Calu3 (cell line): Measurements from ENCODE around the gene MSH4. TPM values are rescaled to one million over a fixed set of nuclear protein-coding genes. Genes with fewer than 3 reads are reported as not detected.
A peak's percentile ranks its signal among the peaks of the same experiment; 100 is the strongest.

Experiments used
- BruUV-seq: library from RNA; stranded (reverse); fragments of 400-500 nt; replicated peaks from 2 replicates; lab custom pipeline; 2021; lab: Mats Ljungman, UMichigan
- CTCF ChIA-PET: fragments of 300-600 bp; sonication (Branson Sonifier 250); formaldehyde crosslinking; loops from one replicate; lab custom pipeline; 2022; ENCODE audit warnings: antibody characterized with exemption; lab: Charles Lee
- DNase-seq: peaks from one replicate; pipeline ENCODE4 v3.0.0; 2022
- H3K27ac Mint-ChIP-seq: one replicate; pipeline ENCODE4 v1.8.0; 2022; ENCODE audit warnings: mixed read lengths; ENCODE audit not compliant: unreplicated experiment
- H3K27me3 Mint-ChIP-seq: one replicate; pipeline ENCODE4 v1.8.0; 2022; ENCODE audit warnings: mixed read lengths; ENCODE audit not compliant: unreplicated experiment
- H3K36me3 Mint-ChIP-seq: one replicate; pipeline ENCODE4 v1.8.0; 2022; ENCODE audit warnings: mild to moderate bottlenecking, moderate library complexity, mixed read lengths; ENCODE audit not compliant: insufficient read depth, unreplicated experiment
- H3K4me1 Mint-ChIP-seq: one replicate; pipeline ENCODE4 v1.8.0; 2022; ENCODE audit warnings: mild to moderate bottlenecking, low read depth, mixed read lengths; ENCODE audit not compliant: unreplicated experiment
- H3K4me3 Mint-ChIP-seq: one replicate; pipeline ENCODE4 v1.8.0; 2022; ENCODE audit warnings: mild to moderate bottlenecking, low read depth, moderate library complexity, mixed read lengths; ENCODE audit not compliant: unreplicated experiment
- H3K9me3 Mint-ChIP-seq: one replicate; pipeline ENCODE4 v1.8.0; 2022; ENCODE audit warnings: low read depth, mixed read lengths; ENCODE audit not compliant: unreplicated experiment
- CTCF ChIP-seq: fragments of 200-600 bp; IDR thresholded peaks from one replicate; pipeline ENCODE4 v1.8.0; 2022; ENCODE audit warnings: antibody characterized with exemption; ENCODE audit not compliant: unreplicated experiment
- intact Hi-C: fragments of 100-400 bp; cut with micrococcal nuclease; formaldehyde crosslinking; loops from one replicate; pipeline ENCODE4 v1.10.0; 2022; ENCODE audit not compliant: unreplicated experiment
- total RNA-seq: library from RNA; stranded (reverse); gene quantifications from 2 replicates; pipeline ENCODE4 v1.2.3, GENCODE V29; 2022

The MSH4 gene
- total RNA-seq, 1 experiment from 2014 or later, result 0.83 TPM

DNA sequence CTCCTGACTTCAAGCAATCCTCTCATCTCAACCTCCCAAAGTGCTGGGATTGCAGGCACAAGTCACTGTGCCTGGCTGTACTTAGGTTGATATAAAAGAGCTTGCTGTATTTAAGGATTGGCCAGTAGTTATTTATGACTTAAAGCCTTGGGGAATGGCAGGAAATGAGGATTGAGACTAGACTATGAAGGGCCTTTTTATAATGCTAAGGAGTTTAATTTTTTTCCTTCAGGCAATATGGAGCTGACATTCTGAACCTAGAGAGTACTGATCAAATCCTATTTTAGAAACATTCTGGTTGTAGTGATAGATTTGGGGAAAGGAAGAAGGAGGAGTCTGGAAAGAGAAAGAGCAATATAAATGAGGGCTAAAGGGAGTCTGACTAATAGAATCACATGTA lies 44.7 kb downstream of the MSH4 start:
- no peak for DNase-seq
- Mint-ChIP-seq H3K36me3 (no peaks in the 10 kb centered on the region), H3K9me3 (peaks cover 3% of the 10 kb centered on the region), H3K27me3 (no peaks in the 10 kb centered on the region), H3K4me1 (no peaks in the 10 kb centered on the region), H3K27ac (no peak overlapping the region), H3K4me3 (no peak overlapping the region)
- no TSS peak for BruUV-seq
- intact Hi-C loops, result no loop called here
- TF ChIP-seq CTCF, result no peak
- CTCF ChIA-PET, result no interaction called here

DNA sequence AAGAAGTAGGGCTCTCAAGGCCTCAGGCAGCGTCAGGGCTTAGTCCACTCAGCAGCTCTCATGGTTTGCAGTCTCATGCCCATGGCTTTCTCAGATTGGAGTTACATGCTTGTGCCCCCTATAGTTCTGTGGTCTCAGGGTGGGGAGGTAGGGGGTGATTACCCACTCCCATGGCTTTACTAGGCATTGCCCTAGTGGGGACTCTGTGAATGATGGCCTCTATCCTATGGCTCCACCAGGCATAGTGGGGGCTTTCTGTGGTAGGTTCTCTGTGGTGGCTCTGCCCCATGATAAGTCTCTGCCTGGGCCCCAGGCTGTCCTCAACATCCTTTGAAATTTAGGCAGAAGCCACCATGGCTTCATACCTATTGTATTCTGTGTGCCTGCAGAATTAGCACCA lies 48.9 kb downstream of the MSH4 start:
- H3K4me3 Mint-ChIP-seq, result no peak overlapping the region
- CTCF ChIA-PET, result no interaction called here
- no peaks in the 10 kb centered on the region for H3K27me3 Mint-ChIP-seq
- H3K36me3 Mint-ChIP-seq, result no peaks in the 10 kb centered on the region
- no peaks in the 10 kb centered on the region for H3K9me3 Mint-ChIP-seq
- no peaks in the 10 kb centered on the region for H3K4me1 Mint-ChIP-seq
- DNase-seq, result no peak
- TF ChIP-seq CTCF, result no peak
- H3K27ac Mint-ChIP-seq, result no peak overlapping the region
- BruUV-seq, result no TSS peak
- intact Hi-C loops, result no loop called here

DNA sequence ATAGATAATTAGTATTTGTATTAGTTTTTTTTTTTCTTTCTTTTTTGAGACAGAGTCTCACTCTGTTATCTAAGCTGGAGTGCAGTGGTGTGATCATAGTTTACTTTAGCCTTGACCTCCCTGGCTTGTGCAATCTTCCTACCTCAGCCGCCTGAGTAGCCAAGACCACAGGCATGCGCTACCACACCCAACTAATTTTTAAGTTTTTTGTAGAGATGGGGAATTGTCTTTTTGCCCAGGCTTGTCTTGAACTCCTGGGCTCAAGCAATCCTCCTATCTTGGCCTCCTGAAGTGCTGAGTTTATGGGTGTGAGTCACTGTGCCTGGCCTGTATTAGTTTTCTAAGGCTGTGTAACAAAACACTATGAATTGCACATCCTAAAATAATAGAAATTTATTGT lies 58.3 kb downstream of the MSH4 start:
- no peak overlapping the region for H3K4me3 Mint-ChIP-seq
- intact Hi-C loops, result no loop called here
- no TSS peak for BruUV-seq
- H3K27ac Mint-ChIP-seq, result no peak overlapping the region
- DNase-seq, result peak; percentile 22
- peaks cover 3% of the 10 kb centered on the region for H3K9me3 Mint-ChIP-seq
- TF ChIP-seq CTCF, result no peak
- no peaks in the 10 kb centered on the region for H3K36me3 Mint-ChIP-seq
- peaks cover 14% of the 10 kb centered on the region for H3K4me1 Mint-ChIP-seq
- CTCF ChIA-PET, result interaction anchor here (0.6 kb wide), 1 partner anchor 46 kb away, joined by 3 read pairs; no protein-coding TSS in a partner anchor
- H3K27me3 Mint-ChIP-seq, result no peaks in the 10 kb centered on the region

- no peaks in the 10 kb centered on the region for H3K36me3 Mint-ChIP-seq
- H3K27me3 Mint-ChIP-seq, result no peaks in the 10 kb centered on the region
- H3K9me3 Mint-ChIP-seq, result peaks cover 3% of the 10 kb centered on the region
- H3K4me3 Mint-ChIP-seq, result no peak overlapping the region
- DNase-seq, result no peak
- H3K27ac Mint-ChIP-seq, result no peak overlapping the region
- intact Hi-C loops, result no loop called here
- BruUV-seq, result no TSS peak
- H3K4me1 Mint-ChIP-seq, result peaks cover 14% of the 10 kb centered on the region
- CTCF ChIA-PET, result no interaction called here
- no peak for TF ChIP-seq CTCF
Observed at GRCh38 chr1:75855734-75856133, 59.1 kb downstream of the MSH4 start.

DNA sequence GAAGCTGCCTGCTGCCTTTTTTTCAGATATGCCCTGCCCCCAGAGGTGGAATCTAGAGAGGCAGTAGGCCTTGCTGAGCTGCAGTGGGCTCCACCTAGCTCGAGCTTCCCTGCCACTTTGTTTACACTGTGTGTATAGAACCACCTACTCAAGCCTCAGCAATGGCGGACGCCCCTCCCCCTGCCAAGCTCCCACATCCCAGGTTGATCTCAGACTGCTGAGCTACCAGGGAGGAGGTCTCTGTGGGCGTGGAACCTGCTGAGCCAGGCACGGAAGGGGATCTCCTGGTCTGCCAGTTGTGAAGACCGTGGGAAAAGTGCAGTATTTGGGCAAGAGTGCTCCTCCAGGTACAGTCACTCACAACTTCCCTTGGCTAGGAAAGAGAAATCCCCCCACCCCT lies 65.1 kb downstream of the MSH4 start:
- DNase-seq, result no peak
- Mint-ChIP-seq H3K4me1 (no peaks in the 10 kb centered on the region), H3K36me3 (no peaks in the 10 kb centered on the region), H3K27ac (no peak overlapping the region), H3K9me3 (no peaks in the 10 kb centered on the region), H3K4me3 (no peak overlapping the region), H3K27me3 (no peaks in the 10 kb centered on the region)
- BruUV-seq, result no TSS peak
- intact Hi-C loops, result no loop called here
- CTCF ChIA-PET, result no interaction called here
- TF ChIP-seq CTCF, result no peak
